Keratinocyte (primary cell): ENCODE data around the gene GPR21. TPM values are rescaled to one million over a fixed set of nuclear protein-coding genes. Genes with fewer than 3 reads are reported as not detected.

Source experiments
- DNase-seq: peaks from one replicate; pipeline ENCODE4 v3.0.0-alpha.2; 2011; ENCODE audit warnings: low read depth, missing footprints, low spot score
- FAIRE-seq: peaks from 2 replicates; lab custom pipeline; 2011; peaks lifted over from hg19 to GRCh38; lab: Jason Lieb, UNC
- H2AFZ ChIP-seq: 2 replicates; pipeline ENCODE4 v1.6.0; 2012; ENCODE audit warnings: low read length, control low read depth, inconsistent platforms; ENCODE audit not compliant: control insufficient read depth
- H3K27ac ChIP-seq: 2 replicates; pipeline ENCODE4 v1.5.1; 2011; ENCODE audit warnings: low read length; ENCODE audit not compliant: control insufficient read depth, insufficient read depth
- H3K27me3 ChIP-seq: 3 replicates; pipeline ENCODE4 v1.6.0; 2011; ENCODE audit warnings: low read length; ENCODE audit not compliant: control insufficient read depth, insufficient read depth; ENCODE audit errors: extremely low read depth
- H3K36me3 ChIP-seq, 2 experiments: 2 replicates in 1 of 2; 3 replicates in 1 of 2; pipeline ENCODE4 v1.5.1; 2011; ENCODE audit warnings: low read length in 2 of 2, mild to moderate bottlenecking in 1 of 2; ENCODE audit not compliant: control insufficient read depth in 2 of 2, insufficient read depth in 2 of 2; ENCODE audit errors: extremely low read depth in 1 of 2
- H3K4me1 ChIP-seq: 3 replicates; pipeline ENCODE4 v1.5.1; 2011; ENCODE audit warnings: low read length; ENCODE audit not compliant: control insufficient read depth, insufficient read depth; ENCODE audit errors: extremely low read depth
- H3K4me2 ChIP-seq: 3 replicates; pipeline ENCODE4 v1.6.0; 2011; ENCODE audit warnings: low read depth, low read length; ENCODE audit not compliant: control insufficient read depth, insufficient read depth; ENCODE audit errors: extremely low read depth
- H3K4me3 ChIP-seq, 3 experiments: fragments of 200-600 bp in 1 of 3; sonication (generic) in 1 of 3; 2 replicates in 2 of 3; 3 replicates in 1 of 3; pipeline ENCODE4 v1.5.1; 2011 to 2016; ENCODE audit warnings: low read length in 3 of 3, mild to moderate bottlenecking in 3 of 3, control low read depth in 2 of 3, inconsistent platforms in 1 of 3, low read depth in 1 of 3, mixed read lengths in 1 of 3, mixed run types in 1 of 3, moderate library complexity in 1 of 3; ENCODE audit not compliant: control insufficient read depth in 2 of 3, insufficient read depth in 2 of 3; ENCODE audit errors: extremely low read depth in 1 of 3
- H3K79me2 ChIP-seq: 2 replicates; pipeline ENCODE4 v1.6.0; 2012; ENCODE audit warnings: low read length; ENCODE audit not compliant: control insufficient read depth, insufficient read depth
- H3K9ac ChIP-seq: 3 replicates; pipeline ENCODE4 v1.6.0; 2011; ENCODE audit warnings: low read length; ENCODE audit not compliant: control insufficient read depth, insufficient read depth; ENCODE audit errors: extremely low read depth
- H3K9me1 ChIP-seq: 3 replicates; pipeline ENCODE4 v1.6.0; 2011; ENCODE audit warnings: low read length; ENCODE audit not compliant: control insufficient read depth, insufficient read depth; ENCODE audit errors: extremely low read depth
- H3K9me3 ChIP-seq: 2 replicates; pipeline ENCODE4 v1.5.1; 2012; ENCODE audit warnings: low read depth, low read length; ENCODE audit not compliant: control insufficient read depth
- H4K20me1 ChIP-seq: 3 replicates; pipeline ENCODE4 v1.6.0; 2011; ENCODE audit warnings: low read length; ENCODE audit not compliant: control insufficient read depth, insufficient read depth; ENCODE audit errors: extremely low read depth
- CTCF ChIP-seq, 3 experiments: IDR thresholded peaks in 1 of 3; conservative IDR thresholded peaks in 1 of 3; optimal IDR thresholded peaks in 1 of 3; 2 replicates in 2 of 3; 3 replicates in 1 of 3; pipeline versions ENCODE3 to v1.5.1; 2011; ENCODE audit warnings: low read length in 3 of 3, mild to moderate bottlenecking in 3 of 3, moderate library complexity in 2 of 3, control low read depth in 1 of 3, inconsistent platforms in 1 of 3; ENCODE audit not compliant: insufficient read depth in 2 of 3; ENCODE audit errors: extremely low read depth in 1 of 3
- EZH2 ChIP-seq: IDR thresholded peaks from one replicate; pipeline ENCODE4 v1.6.1; 2012; ENCODE audit warnings: inconsistent platforms, mild to moderate bottlenecking, low read length, moderate library complexity
- dilution Hi-C: fragments of 300-500 bp; cut with MboI; formaldehyde crosslinking; loops from one replicate; pipeline ENCODE4 v1.7.0; 2020; ENCODE audit warnings: low sequenced_read_pairs; ENCODE audit not compliant: extremely low pct_ligation_motif_present
- polyA plus RNA-seq, 5 experiments: library from polyadenylated mRNA; depleted of rRNA in 3 of 5; stranded (reverse) in 3 of 5; stranded (forward) in 1 of 5; unstranded in 1 of 5; fragments of >200 nt; gene quantifications; 1 replicate in 1 of 5; 2 replicates in 3 of 5; 3 replicates in 1 of 5; pipeline versions ENCODE4 v1.2.1 to v1.2.3, GENCODE V29; 2011 to 2012; ENCODE audit warnings: missing spikeins in 2 of 5, low read depth in 1 of 5, low replicate concordance in 1 of 5

The GPR21 gene
- polyA plus RNA-seq, 1 donor (not counting 4 experiments of a cell fraction or from before 2014, with no cell fraction given): 0.25 TPM

GRCh38 chr9:123053046-123053445 is 19.6 kb downstream of the GPR21 start:
- TF ChIP-seq EZH2: no peak
- no peak for TF ChIP-seq CTCF (optimal IDR thresholded peaks at IDR 0.05 in 1 of 3, IDR thresholded peaks at IDR 0.05 in 1 of 3, conservative IDR thresholded peaks at IDR 0.05 in 1 of 3; ENCODE audit: extremely low read depth in 1 of 3, insufficient read depth in 2 of 3, low read length in 3 of 3)
- Histone ChIP-seq H3K4me1 (no peaks in the 10 kb centered on the region), H3K79me2 (no peaks in the 10 kb centered on the region), H3K4me3 (no peak overlapping the region), H2AFZ (no peak overlapping the region), H3K4me2 (no peak overlapping the region), H3K9me1 (no peaks in the 10 kb centered on the region), H3K27me3 (no peaks in the 10 kb centered on the region), H3K27ac (no peak overlapping the region), H4K20me1 (no peaks in the 10 kb centered on the region), H3K36me3 (peaks cover 3% of the 10 kb centered on the region in 2 experiments), H3K9me3 (no peaks in the 10 kb centered on the region), H3K9ac (no peak overlapping the region)
- FAIRE-seq (no peak), DNase-seq (no peak)
- dilution Hi-C loops: no loop called here

DNA sequence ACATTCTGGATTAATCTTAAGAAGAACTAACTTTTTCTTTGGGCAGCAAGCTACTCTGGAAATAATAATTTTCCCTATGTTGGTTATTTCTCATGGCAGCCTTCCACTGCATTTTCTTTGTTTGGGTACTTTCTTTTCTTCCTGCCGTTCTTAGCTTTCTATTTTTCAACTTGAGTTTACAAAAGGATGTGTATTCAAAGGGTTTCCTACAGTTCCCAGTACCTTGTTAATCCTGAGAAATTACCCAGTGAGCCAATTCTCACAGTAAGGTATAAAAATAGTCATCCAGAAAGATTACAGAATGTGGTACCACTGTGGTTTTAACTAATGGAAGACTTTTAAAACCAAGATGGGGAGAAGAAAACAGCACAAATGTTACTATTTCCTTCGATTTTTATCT is 20.2 kb downstream of the GPR21 start:
- Histone ChIP-seq H4K20me1 (no peaks in the 10 kb centered on the region), H3K4me1 (no peaks in the 10 kb centered on the region), H3K9ac (no peak overlapping the region), H3K27ac (no peak overlapping the region), H3K9me3 (no peaks in the 10 kb centered on the region), H3K9me1 (no peaks in the 10 kb centered on the region), H2AFZ (no peak overlapping the region), H3K27me3 (no peaks in the 10 kb centered on the region), H3K4me2 (no peak overlapping the region), H3K4me3 (no peak overlapping the region), H3K36me3 (peaks cover 3% of the 10 kb centered on the region in 2 experiments), H3K79me2 (no peaks in the 10 kb centered on the region)
- FAIRE-seq: no peak
- TF ChIP-seq EZH2 (no peak), CTCF (optimal IDR thresholded peaks at IDR 0.05 in 1 of 3, IDR thresholded peaks at IDR 0.05 in 1 of 3, conservative IDR thresholded peaks at IDR 0.05 in 1 of 3; ENCODE audit: extremely low read depth in 1 of 3, insufficient read depth in 2 of 3, low read length in 3 of 3) (no peak)
- dilution Hi-C loops: no loop called here
- no peak for DNase-seq
